Tibial nerve (tissue), 4 donors: ENCODE measurements around the gene PCA3.

Source experiments
- CTCF ChIP-seq, 5 experiments: fragments of 200-600 bp in 3 of 5; fragments of 450-650 bp in 2 of 5; sonication (generic) in 3 of 5; IDR thresholded peaks; one replicate each; pipeline ENCODE4 v1.5.1; 2016 to 2019; ENCODE audit warnings: antibody characterized with exemption in 5 of 5, mild to moderate bottlenecking in 3 of 5, moderate library complexity in 2 of 5
- EP300 ChIP-seq, 2 donors: sonication (generic); formaldehyde crosslinking; IDR thresholded peaks; one replicate each; pipeline ENCODE4 v1.6.1; 2017; ENCODE audit warnings: antibody characterized with exemption in 2 of 2, mild to moderate bottlenecking in 1 of 2
- POLR2A ChIP-seq, 2 donors: fragments of 450-650 bp; IDR thresholded peaks; one replicate each; pipeline ENCODE4 v1.6.1; 2017; ENCODE audit warnings: antibody characterized with exemption in 2 of 2, mild to moderate bottlenecking in 2 of 2, moderate library complexity in 2 of 2

- TF ChIP-seq POLR2A (IDR thresholded peaks at IDR 0.05): no peak
- no peak for TF ChIP-seq CTCF (IDR thresholded peaks at IDR 0.05)
- TF ChIP-seq EP300 (IDR thresholded peaks at IDR 0.05): no peak
Observed at GRCh38 chr9:76764138-76764537, at the start of gene PCA3.
